ENCODE measurements around the gene KCNJ4.

Gene KCNJ4

GRCh38 chr22:38452373-38453065 lies 2.5 kb downstream of the KCNJ4 start:
- DNase-seq (no peak), ATAC-seq (no peak)

DNA sequence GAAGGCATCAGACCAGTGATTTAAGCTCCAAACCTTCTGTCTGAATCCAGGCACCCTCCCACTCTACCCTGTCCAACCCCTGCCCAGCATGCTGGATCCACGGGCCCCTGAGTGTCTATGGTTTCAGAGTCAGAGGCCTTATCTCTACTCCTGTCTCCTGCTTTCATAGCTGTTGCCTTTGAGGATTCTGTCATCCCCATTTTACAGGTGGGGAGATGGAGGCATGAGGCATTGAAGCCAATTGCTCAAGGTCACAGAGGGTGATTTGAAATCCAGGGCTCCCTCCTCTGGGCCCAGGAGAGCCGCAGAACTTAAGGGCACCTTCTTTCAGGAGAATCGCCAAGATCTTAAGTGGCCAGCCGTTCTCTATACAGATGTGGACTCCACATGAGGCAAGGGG lies 3.1 kb downstream of the KCNJ4 start:
- ATAC-seq (no peak), DNase-seq (no peak)

GRCh38 chr22:38451404-38451803 lies 3.6 kb downstream of the KCNJ4 start:
- ATAC-seq (no peak), DNase-seq (no peak)

DNA sequence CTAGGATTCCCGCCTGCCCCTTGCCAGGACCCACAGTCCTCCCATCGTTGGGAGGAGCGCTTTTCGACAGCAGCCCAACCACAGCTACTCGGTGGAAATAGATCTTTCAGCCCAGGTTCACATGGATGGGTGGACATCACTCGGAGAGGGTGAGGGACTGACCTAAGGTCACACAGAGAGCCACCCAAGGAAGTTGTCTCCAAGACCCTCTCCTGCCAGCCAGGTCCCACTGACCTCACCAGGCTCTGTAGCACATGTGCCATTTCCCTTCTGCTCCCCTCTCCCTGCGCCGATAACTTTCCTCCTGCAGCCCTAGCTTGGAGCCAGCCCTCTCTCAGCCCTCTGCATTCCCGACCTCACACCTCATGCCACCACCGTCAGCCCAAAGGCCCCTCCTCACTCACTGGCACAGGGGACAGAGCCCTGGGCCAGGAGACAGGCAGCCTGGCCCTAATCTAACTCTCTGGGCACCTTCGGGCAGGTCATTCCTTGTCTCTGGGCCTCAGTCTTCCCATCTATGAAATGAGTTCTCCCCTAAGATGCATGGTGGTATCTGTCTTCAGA lies 4.7 kb downstream of the KCNJ4 start:
- ATAC-seq (no peak), DNase-seq (no peak)

DNA sequence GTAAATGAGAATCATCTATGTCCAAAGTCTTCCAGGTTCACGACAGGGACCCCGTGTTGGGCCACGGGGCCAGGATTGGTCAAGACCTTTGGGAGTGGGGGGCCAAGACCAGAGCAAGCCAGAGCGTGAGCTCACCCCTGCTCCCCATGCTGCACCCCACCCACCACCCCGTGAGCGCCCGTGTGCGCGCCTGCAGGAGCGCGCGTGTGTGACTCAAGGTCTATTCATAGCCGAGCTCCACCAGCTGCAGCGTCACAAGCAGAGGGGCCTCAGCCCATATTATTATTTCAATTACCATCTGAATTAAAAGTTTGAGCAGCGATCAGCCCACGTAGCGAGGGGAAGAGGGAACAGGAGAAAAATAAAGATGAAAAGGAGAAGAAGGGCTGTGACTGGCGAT lies 5.2 kb downstream of the KCNJ4 start:
- ATAC-seq (no peak), DNase-seq (no peak)

- no peak for ATAC-seq
Observed at GRCh38 chr22:38448945-38449745, 5.9 kb downstream of the KCNJ4 start.

DNA sequence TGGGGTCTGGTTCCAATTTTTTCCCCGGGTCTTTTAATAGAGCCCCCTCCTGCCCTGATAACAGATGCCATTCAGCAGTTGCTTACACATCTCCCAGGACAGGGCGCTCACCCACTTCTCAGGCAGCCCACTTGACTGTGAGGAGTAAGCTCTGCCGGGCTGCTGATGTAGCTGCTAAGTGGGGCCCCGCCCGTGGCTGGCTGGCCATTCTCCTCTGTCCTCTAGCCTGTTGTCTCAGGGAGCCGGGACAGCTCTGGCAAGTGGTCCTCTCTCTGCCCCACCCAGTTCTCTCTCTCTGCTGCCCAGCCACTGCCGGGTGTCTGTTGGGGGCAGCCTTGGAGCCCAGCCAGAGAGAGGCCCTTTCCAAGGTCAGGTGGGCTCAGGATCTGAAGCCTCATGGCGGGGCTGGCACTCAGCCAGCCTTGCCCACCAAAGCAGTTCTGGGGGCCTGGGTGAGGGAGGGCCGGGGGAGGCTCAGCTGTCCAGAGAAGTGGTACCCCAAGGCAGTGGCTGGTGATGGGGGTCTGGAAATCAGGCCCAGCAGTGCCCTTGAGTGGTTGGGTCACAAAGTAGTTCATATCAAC lies 8.9 kb downstream of the KCNJ4 start:
- ATAC-seq (no peak), DNase-seq (no peak)

More at GRCh38 chr22:38448945-38449745, 5.9 kb downstream of the KCNJ4 start:
- DNase-seq: no peak

GRCh38 chr22:38444783-38445182 lies 10.2 kb downstream of the KCNJ4 start:
- ATAC-seq: no peak
- no peak for DNase-seq

- no peak for ATAC-seq
Observed at GRCh38 chr22:38443628-38444521, 11.1 kb downstream of the KCNJ4 start.

GRCh38 chr22:38442967-38443627 lies 11.9 kb downstream of the KCNJ4 start:
- DNase-seq (no peak), ATAC-seq (no peak)

More at GRCh38 chr22:38443628-38444521, 11.1 kb downstream of the KCNJ4 start:
- DNase-seq: no peak

- no peak for DNase-seq
- no peak for ATAC-seq
Observed at GRCh38 chr22:38441620-38442287, 13.2 kb downstream of the KCNJ4 start.

DNA sequence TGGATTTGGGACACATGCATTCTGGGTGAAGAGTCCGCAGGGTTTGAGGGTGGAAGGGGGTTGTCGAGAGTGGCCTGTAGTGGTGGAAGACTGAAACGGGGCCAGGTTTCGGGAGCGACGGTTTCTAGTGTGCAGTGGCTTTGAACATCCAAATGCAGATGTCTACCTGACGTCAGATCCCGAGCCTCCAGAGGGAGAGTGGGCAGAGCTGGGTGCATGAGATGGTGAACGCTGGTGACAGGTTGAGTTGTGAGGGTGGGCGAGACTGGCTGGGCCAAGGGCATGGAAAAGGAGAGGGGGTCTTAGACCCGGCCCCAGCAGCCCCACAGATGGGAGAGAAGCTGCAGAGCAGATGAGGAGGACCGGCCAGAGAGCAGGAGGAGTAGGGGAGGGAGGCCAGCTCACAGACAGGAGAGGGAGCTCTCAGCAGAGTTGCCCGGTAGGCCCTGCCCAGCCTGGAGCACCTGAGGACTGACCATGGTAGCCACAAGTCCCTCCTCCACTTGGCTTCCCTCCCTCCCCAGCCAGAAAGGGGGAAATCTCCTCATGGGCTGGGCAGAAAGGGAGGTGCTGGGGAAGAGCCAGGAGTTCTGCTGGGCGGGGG lies 14.2 kb downstream of the KCNJ4 start:
- DNase-seq (no peak), ATAC-seq (no peak)

- DNase-seq (no peak), ATAC-seq (no peak)
Observed at GRCh38 chr22:38437416-38437815, 17.6 kb downstream of the KCNJ4 start.

- DNase-seq (no peak), ATAC-seq (no peak)
Observed at GRCh38 chr22:38436629-38437395, 18.2 kb downstream of the KCNJ4 start.

DNA sequence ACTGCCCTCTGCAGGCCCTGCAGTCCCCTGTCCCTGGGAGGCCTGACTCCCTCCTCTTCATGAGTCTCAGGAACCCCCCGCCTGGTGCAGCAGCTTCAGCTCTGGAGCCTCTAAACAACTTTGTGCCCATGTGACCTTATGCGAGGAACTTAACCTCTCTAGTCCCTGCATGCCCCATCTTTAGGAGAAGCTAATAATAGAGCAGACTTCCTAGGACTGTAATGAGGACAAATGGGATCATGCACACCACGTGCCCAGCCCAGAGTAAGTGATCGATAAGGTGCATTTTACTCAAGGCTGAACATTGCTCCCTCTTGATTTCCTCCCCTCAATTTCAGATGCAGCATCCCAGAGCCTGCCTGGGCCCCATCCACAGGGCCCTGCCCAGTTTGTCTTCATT lies 19.0 kb downstream of the KCNJ4 start:
- ATAC-seq: no peak
- no peak for DNase-seq

DNA sequence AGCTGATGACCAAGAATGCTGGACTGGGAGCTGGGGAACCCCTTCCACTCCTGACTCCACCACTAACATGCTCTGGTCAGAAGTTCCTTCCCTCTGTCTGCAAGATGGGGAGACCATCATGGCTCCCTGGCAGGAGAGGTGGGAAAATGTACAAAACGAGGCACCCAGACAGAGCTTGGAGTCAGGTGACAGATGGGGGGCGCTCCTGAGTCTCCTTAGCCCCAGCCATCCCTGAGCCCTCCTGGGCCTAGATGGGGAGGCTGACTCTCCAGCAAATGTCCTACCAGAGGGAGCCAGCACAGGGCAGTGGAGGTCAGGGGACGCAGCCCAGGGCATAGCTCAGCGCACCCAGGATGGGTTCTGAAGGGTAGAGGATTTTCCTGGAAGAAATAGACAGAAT lies 20.0 kb downstream of the KCNJ4 start:
- ATAC-seq (no peak), DNase-seq (no peak)

DNA sequence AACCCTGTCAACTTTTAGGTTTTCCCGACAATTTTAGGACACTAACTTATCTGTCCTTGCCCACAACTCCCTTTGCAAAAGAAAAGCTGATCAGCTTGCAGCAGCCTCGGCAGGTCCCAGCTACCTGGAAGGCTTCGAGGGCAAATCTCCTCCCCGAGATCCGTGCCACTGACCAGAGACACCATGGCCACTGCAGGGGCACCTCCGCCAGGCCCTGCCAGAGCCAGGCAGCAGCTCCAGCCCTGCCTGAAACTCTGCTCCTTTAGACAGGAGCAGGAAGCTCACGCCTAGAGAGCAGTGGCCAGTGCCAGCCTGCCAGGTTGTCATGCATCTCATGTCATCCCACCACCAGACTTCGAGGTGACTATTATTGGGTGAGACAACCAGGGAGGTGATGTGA lies 21.1 kb downstream of the KCNJ4 start:
- DNase-seq (no peak), ATAC-seq (no peak)

- no peak for DNase-seq
- no peak for ATAC-seq
Observed at GRCh38 chr22:38432264-38432663, 22.7 kb downstream of the KCNJ4 start.

DNA sequence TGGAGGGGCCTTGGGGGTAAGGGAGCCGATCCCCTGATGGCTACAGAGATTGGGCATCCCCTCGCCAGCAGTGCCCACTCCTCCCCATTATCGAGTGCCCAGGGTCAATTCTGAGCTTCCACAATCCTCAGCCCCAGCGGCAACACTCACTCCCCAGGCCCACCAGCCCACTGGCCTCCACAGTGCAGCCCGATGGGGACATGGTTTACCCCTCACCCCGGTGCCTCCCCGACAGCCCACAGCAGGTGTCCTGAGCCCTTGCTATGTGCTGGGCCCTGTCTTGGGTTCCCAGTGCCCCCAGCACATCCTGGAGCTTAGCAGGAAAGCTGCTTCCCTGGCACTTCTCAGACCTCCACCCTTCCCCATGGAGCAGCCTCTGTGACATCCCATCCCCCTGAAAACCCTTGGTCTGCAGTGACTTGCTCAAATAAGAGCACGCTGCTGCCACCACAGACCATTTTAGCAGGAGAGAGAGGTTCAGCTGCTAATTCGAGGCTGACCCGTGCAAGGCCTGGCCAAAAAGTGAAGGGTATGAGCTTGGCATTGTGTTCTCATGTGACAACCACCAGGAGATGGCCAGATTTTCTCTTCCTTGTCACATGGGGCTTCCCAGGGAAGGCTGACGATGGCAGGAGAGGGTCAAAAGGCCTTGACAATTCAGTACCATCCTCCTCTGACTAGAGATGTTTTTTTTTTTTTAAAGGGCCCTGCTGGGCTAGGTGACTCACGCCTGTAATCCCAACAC lies 23.6 kb downstream of the KCNJ4 start:
- DNase-seq: no peak
- ATAC-seq: no peak

All from stimulated activated naive CD8-positive, alpha-beta T cell treated with anti-CD3 and anti-CD28 coated beads, Interleukin-15, Interleukin-2, amounts not matched to agents 100 U/mL and 50 U/mL, for 24 hours (primary cell).